PFSK-1 (cell line): ENCODE data around the gene GPR42.

ENCODE experiments used
- FOXP2 ChIP-seq: optimal IDR thresholded peaks from 2 replicates; pipeline ENCODE3; 2011; ENCODE audit warnings: borderline replicate concordance, control low read depth, inconsistent platforms; ENCODE audit not compliant: insufficient read depth; ENCODE audit errors: extremely low read length, extremely low read depth
- POLR2AphosphoS5 ChIP-seq: IDR thresholded peaks from 2 replicates; pipeline ENCODE4 v1.6.1; 2012; ENCODE audit warnings: low read depth, mild to moderate bottlenecking, control low read depth, low read length, moderate library complexity
- REST ChIP-seq, 2 experiments: IDR thresholded peaks; 2 replicates each; pipeline versions ENCODE4 v1.6.1 to v1.8.0; 2011 to 2012; ENCODE audit warnings: low read depth in 2 of 2, low read length in 2 of 2, control low read depth in 1 of 2, inconsistent platforms in 1 of 2, mild to moderate bottlenecking in 1 of 2, moderate library complexity in 1 of 2; ENCODE audit not compliant: insufficient read depth in 1 of 2
- SIN3A ChIP-seq: IDR thresholded peaks from 2 replicates; pipeline ENCODE4 v1.6.1; 2012; ENCODE audit warnings: mild to moderate bottlenecking, low read length, moderate library complexity, borderline replicate concordance; ENCODE audit not compliant: insufficient read depth
- TAF1 ChIP-seq: IDR thresholded peaks from 2 replicates; pipeline ENCODE4 v1.6.1; 2012; ENCODE audit warnings: low read length, control low read depth, borderline replicate concordance; ENCODE audit not compliant: insufficient read depth

- no peak for TF ChIP-seq FOXP2
- no peak for TF ChIP-seq POLR2AphosphoS5
- no peak for TF ChIP-seq SIN3A
- TF ChIP-seq TAF1: no peak
- TF ChIP-seq REST (IDR thresholded peaks at IDR 0.05; ENCODE audit: insufficient read depth in 1 of 2, low read depth in 2 of 2, low read length in 2 of 2): no peak
Measured at GRCh38 chr19:35355791-35356460, 14.9 kb upstream of the GPR42 start.
